Measurements from ENCODE around the gene LPGAT1.

- no peak for TF ChIP-seq EZH2phosphoT487 (IDR thresholded peaks at IDR 0.05)
- TF ChIP-seq EZH2 (IDR thresholded peaks at IDR 0.05) = no peak
- TF ChIP-seq CTCF (IDR thresholded peaks at IDR 0.05) = no peak
Observed at GRCh38 chr1:211783897-211784296, 46.7 kb downstream of the LPGAT1 start.
